Superior temporal gyrus (tissue), 1 donor: ENCODE results near the gene CCDC167.
"Not testable (repeated sequence)": the region's sequence is repeated elsewhere in the genome, so short reads cannot be mapped to it uniquely, and the experiment has no call there.

Source experiments
- DNase-seq: peaks from one replicate; pipeline ENCODE4 v3.0.0-alpha.2; 2016; ENCODE audit errors: extremely low spot score

Gene CCDC167

DNA sequence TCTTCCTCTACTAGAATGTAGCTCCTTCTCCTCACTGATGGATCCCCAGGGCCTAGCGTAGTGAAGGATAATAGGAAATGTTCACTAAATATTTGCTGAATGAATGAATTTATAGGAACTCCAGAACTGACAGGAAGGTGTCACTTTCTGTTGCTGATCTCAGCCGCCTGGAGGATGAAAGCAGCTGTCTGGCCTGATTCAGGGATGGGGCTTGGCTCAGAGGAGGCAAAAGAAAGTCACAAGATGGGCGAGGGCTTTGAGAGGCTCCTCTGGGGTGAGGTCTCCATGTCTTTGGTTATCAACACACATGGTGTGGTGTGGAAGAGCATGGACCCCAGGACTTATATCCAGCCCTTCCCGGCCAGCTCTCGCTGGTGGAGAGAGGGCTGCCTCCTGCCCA, 11.5 kb upstream of the CCDC167 start:
- DNase-seq, result no peak

- no peak for DNase-seq
Measured at GRCh38 chr6:37507690-37508421, 8.2 kb upstream of the CCDC167 start.

- no peak for DNase-seq
Measured at GRCh38 chr6:37507077-37507476, 7.4 kb upstream of the CCDC167 start.

DNA sequence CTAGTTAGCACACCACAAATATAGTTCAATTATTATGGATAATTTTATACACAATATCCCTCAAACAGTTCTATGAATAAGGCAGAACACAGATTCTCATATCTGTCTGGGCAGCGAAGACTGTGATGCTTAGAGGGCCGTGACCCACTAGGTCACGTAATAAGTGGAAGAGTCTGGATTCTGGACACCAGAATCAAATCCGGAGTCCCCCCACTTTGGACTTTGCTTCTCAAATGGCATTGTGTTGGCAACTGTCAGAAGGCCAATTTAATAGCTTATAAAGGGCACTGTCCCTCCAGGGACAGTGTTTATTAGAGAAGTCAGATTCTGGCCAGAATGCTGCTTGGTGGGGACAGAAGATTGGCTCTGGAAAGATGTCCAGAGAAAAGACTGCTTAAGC, 6.8 kb upstream of the CCDC167 start:
- DNase-seq, result no peak

DNA sequence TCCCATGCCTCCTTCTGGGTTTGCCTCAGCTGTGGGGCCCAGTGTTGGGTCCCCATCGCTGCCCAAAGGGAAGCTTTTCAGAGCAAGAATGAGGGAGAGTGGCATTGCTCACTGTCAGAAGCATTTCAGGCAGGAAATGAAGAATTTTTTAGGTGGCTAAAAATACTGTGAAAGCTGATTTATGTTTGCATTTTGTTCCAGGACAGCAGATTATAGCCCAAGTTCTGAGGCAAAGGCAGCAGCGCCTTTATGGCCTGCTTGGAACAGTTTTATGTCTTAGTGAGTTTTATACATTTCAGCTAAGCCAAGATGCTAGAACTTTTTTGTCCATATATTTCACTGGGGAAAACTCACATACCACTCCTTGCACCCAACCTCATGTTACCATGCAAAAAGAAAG, 4.3 kb upstream of the CCDC167 start:
- no peak for DNase-seq

- DNase-seq, result no peak
Measured at GRCh38 chr6:37503309-37503965, 3.7 kb upstream of the CCDC167 start.

DNA sequence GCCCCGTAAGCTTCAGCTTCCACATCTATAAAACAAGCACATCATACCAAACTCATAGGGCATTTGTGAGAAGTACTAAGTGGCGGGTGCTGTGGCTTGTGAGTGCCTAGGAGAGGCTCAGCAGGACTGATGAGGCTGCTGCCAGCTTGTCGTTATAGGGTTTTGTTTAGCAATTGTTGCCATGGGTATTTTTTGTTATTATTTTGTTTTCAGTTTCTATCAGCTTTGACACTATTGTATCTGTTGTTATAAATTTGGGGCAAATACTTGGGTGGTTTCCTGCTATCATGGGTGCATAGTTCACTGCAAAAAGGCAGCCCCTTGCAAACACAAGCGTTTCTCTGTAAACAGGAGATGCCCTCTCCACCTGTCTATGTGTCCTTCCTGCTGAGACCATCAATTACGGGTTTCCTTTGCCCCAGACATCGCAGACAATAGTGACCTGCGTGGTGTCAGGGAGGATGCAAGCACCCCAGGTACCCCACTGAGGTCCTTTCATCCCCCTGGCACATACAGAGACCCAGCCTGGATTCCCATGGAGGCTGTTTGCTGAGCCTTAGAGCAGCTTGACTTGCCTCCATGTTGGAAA, 3.1 kb upstream of the CCDC167 start:
- DNase-seq, result no peak

DNA sequence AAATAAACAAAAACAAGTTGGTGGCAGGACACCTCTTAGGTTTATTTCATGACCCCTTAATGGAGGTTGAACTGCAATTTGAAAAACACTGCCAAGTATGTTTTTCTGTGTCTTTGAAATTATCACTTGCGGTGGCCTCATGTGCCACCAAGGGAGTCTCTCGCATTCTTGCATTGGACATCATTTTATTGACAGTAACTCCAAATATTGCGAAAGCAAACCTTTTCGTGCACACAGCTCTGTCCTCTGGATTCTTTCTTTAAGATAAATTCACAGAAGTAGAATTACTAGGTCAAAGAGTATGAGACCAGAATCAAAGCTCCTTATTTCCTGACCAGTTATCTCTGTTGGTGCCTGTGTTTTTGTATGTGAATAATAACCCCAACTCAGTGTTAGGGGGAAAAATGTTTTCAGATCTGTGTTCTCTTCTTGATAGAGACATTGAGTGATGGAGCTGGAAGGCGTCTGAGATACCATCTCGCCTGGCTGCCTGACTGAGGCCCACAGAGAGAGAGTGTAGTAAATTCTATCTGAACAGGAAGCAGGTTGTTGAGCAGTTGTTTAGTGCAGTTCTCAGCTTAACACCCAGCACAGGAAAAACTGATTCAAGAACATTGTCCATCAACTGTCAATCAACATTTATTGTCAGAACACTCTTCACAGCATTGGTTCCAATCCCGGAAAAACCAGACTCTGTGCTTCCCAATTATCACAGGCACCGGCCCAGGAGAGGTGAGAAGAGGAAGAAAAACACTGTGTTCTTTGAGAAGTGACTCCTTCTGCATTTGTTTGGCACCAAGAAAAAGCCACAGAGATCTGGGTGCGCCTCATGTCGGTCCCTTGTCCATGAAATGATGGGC, 2.2 kb upstream of the CCDC167 start:
- DNase-seq, result no peak

GRCh38 chr6:37500904-37501303, 1.2 kb upstream of the CCDC167 start:
- DNase-seq, result not testable (repeated sequence)

GRCh38 chr6:37500294-37500608, 558 bp upstream of the CCDC167 start:
- DNase-seq, result no peak

- no peak for DNase-seq
Measured at GRCh38 chr6:37496951-37497885, 2.5 kb downstream of the CCDC167 start.

GRCh38 chr6:37495244-37495934, 4.3 kb downstream of the CCDC167 start:
- DNase-seq, result no peak

DNA sequence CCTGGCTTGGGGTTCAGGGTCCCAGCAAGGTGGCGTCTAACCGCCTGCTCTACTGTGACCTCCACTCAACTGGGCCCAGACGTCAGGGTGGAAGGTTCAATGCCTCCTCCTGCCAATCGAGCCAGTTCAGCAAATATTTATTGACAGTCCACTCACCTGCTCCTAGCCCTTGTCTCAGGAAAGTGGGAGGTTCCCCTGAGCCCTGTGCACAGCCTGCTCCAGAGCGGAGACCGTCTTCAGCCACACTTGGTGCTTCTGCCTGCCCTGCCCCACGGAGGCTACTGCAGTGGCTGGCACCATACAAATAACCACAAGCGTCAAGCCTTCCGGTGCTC, 6.1 kb downstream of the CCDC167 start:
- no peak for DNase-seq

GRCh38 chr6:37492991-37493660, 6.6 kb downstream of the CCDC167 start:
- DNase-seq, result no peak

- peak; percentile 43 for DNase-seq
Measured at GRCh38 chr6:37492236-37492972, 7.3 kb downstream of the CCDC167 start.

DNA sequence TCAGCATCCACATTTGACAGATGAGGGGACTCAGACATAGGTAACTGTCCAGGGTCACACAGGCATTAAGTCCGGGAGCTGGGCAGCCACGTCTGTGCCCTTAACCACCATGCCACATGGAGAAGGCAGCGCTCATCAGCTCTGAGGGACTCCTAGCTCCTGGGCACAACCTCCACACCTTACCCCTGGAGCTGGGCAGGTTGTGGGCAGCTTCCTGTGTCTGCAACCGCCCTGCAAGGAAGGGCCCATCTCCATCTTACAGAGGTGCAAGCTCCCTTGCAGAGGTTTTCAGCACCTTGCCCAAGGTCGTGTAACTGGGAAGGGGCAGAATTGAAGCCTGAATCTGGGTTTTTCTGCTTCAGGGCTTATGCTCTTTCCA, 7.9 kb downstream of the CCDC167 start:
- no peak for DNase-seq

- no peak for DNase-seq
Measured at GRCh38 chr6:37491171-37491829, 8.4 kb downstream of the CCDC167 start.

- no peak for DNase-seq
Measured at GRCh38 chr6:37490536-37491170, 9.0 kb downstream of the CCDC167 start.
